ENCODE data around the gene PCBP3. TPM values are rescaled to one million over a fixed set of nuclear protein-coding genes. Genes with fewer than 3 reads are reported as not detected.

PCBP3 gene
- total RNA-seq, 2 experiments from 2014 or later: 1.9 to 2.2 TPM

GRCh38 chr21:45867671-45868081, 224.2 kb downstream of the PCBP3 start:
- no peak overlapping the region for H3K4me3 Mint-ChIP-seq
- H3K9me3 Mint-ChIP-seq: no peaks in the 10 kb centered on the region
- intact Hi-C loops (cut with micrococcal nuclease): no loop called here
- no peaks in the 10 kb centered on the region for H3K36me3 Mint-ChIP-seq (ENCODE audit: low read depth)
- TF ChIP-seq CTCF (IDR thresholded peaks at IDR 0.05): no peak
- H3K27ac Mint-ChIP-seq: no peak overlapping the region
- DNase-seq (no peak), ATAC-seq (no peak)
- CTCF ChIA-PET: no interaction called here
- H3K27me3 Mint-ChIP-seq: no peaks in the 10 kb centered on the region
- H3K4me1 Mint-ChIP-seq (ENCODE audit: low read depth): peaks cover 2% of the 10 kb centered on the region
- POLR2A ChIA-PET: no interaction called here

GRCh38 chr21:45868086-45868485, 224.6 kb downstream of the PCBP3 start:
- Mint-ChIP-seq H3K9me3 (no peaks in the 10 kb centered on the region), H3K4me3 (no peak overlapping the region)
- no peak for DNase-seq

GRCh38 chr21:45868488-45868887, 225.0 kb downstream of the PCBP3 start:
- Mint-ChIP-seq H3K4me3 (no peak overlapping the region), H3K4me1 (ENCODE audit: low read depth) (peaks cover 2% of the 10 kb centered on the region), H3K9me3 (no peaks in the 10 kb centered on the region), H3K27ac (no peak overlapping the region), H3K27me3 (no peaks in the 10 kb centered on the region), H3K36me3 (ENCODE audit: low read depth) (no peaks in the 10 kb centered on the region)
- no peak for TF ChIP-seq CTCF (IDR thresholded peaks at IDR 0.05)
- intact Hi-C loops (cut with micrococcal nuclease): no loop called here
- no peak for DNase-seq
- ATAC-seq: no peak
- ChIA-PET POLR2A (interaction anchor here (0.8 to 0.9 kb wide), 2 partner anchors 11 to 55 kb away, joined by 3 read pairs; no protein-coding TSS in a partner anchor), CTCF (interaction anchor here (1.3 to 1.4 kb wide), 2 partner anchors 12 to 54 kb away, joined by 4 to 5 read pairs; no protein-coding TSS in a partner anchor)

More at GRCh38 chr21:45868086-45868485, 224.6 kb downstream of the PCBP3 start:
- no peak overlapping the region for H3K27ac Mint-ChIP-seq
- ChIA-PET CTCF (interaction anchor here (1.3 kb wide), 1 partner anchor 13 kb away, joined by 4 read pairs; no protein-coding TSS in a partner anchor), POLR2A (interaction anchor here (0.8 kb wide), 1 partner anchor 55 kb away, joined by 3 read pairs; no protein-coding TSS in a partner anchor)
- peaks cover 2% of the 10 kb centered on the region for H3K4me1 Mint-ChIP-seq (ENCODE audit: low read depth)
- ATAC-seq: peak; percentile 39
- H3K27me3 Mint-ChIP-seq: no peaks in the 10 kb centered on the region
- no peaks in the 10 kb centered on the region for H3K36me3 Mint-ChIP-seq (ENCODE audit: low read depth)
- intact Hi-C loops (cut with micrococcal nuclease): no loop called here
- TF ChIP-seq CTCF (IDR thresholded peaks at IDR 0.05): no peak

GRCh38 chr21:45869121-45870007, 225.8 kb downstream of the PCBP3 start:
- ATAC-seq (no peak), DNase-seq (no peak)
- Mint-ChIP-seq H3K27ac (no peak overlapping the region), H3K27me3 (no peaks in the 10 kb centered on the region), H3K9me3 (no peaks in the 10 kb centered on the region), H3K4me1 (ENCODE audit: low read depth) (peaks cover 2% of the 10 kb centered on the region), H3K36me3 (ENCODE audit: low read depth) (no peaks in the 10 kb centered on the region), H3K4me3 (no peak overlapping the region)
- no peak for TF ChIP-seq CTCF (IDR thresholded peaks at IDR 0.05)
- CTCF ChIA-PET: interaction anchor here (1.2 to 1.4 kb wide), 3 partner anchors 11 to 54 kb away, joined by 4 to 5 read pairs (median 5); no protein-coding TSS in a partner anchor
- POLR2A ChIA-PET: interaction anchor here (0.6 to 0.9 kb wide), 2 partner anchors 10 to 27 kb away, joined by 3 read pairs; no protein-coding TSS in a partner anchor
- intact Hi-C loops (cut with micrococcal nuclease): no loop called here

GRCh38 chr21:45870421-45870820, 226.9 kb downstream of the PCBP3 start:
- CTCF ChIA-PET: interaction anchor here (1.2 kb wide), 1 partner anchor 10 kb away, joined by 5 read pairs; no protein-coding TSS in a partner anchor
- intact Hi-C loops (cut with micrococcal nuclease): no loop called here
- TF ChIP-seq CTCF (IDR thresholded peaks at IDR 0.05): no peak

More at GRCh38 chr21:45870421-45870820, 226.9 kb downstream of the PCBP3 start:
- no peak for ATAC-seq
- no peaks in the 10 kb centered on the region for H3K9me3 Mint-ChIP-seq
- H3K27ac Mint-ChIP-seq: no peak overlapping the region
- no peak overlapping the region for H3K4me3 Mint-ChIP-seq
- no peaks in the 10 kb centered on the region for H3K27me3 Mint-ChIP-seq
- no peak for DNase-seq
- H3K36me3 Mint-ChIP-seq (ENCODE audit: low read depth): no peaks in the 10 kb centered on the region
- H3K4me1 Mint-ChIP-seq (ENCODE audit: low read depth): peaks cover 2% of the 10 kb centered on the region
- POLR2A ChIA-PET: interaction anchor here (0.6 kb wide), 2 partner anchors 28 to 44 kb away, joined by 3 read pairs; no protein-coding TSS in a partner anchor
